HG02623 (cell line): ENCODE measurements around the gene SYF2.

Source experiments
- ATAC-seq: cut with Tn5 transposase; IDR thresholded peaks from one replicate; pipeline ENCODE4 v1.9.1; 2021; ENCODE audit warnings: moderate library complexity; ENCODE audit not compliant: unreplicated experiment

SYF2 gene

DNA sequence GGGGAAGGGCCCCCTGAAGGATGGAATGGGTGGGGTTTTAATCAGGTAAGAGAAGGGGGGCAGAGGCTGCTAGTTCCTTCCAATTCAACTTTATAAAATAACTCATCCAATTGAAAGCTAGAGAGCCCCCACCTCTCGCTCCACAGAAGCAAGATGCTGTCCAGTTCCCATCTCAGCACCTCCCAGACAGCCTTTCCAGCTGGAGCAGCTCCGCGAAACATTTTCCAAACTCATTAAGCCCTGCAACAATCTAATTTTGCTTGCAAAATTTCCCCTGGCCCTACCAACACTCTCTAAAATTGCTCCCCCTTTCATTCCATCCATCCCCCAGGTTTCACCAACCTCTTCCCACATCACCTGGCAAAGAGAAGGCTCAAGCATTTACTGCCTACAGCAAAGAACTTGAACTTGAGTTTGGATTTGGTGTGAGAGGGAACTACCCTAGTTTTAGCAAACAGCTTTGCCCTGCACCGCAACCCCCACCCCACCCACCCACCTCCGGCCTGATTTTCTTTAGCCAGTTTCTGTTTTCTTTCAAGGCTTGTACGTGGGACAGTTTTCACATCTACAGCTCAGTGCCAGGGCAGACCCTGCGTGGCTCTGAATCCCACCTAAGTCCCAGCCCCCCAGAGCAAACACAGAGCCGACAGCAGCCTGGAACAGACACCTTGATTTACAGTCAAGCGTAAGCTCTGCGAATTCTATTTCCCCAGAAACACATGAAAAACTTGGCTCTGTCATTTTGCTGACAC, 46.7 kb downstream of the SYF2 start:
- no peak for ATAC-seq

DNA sequence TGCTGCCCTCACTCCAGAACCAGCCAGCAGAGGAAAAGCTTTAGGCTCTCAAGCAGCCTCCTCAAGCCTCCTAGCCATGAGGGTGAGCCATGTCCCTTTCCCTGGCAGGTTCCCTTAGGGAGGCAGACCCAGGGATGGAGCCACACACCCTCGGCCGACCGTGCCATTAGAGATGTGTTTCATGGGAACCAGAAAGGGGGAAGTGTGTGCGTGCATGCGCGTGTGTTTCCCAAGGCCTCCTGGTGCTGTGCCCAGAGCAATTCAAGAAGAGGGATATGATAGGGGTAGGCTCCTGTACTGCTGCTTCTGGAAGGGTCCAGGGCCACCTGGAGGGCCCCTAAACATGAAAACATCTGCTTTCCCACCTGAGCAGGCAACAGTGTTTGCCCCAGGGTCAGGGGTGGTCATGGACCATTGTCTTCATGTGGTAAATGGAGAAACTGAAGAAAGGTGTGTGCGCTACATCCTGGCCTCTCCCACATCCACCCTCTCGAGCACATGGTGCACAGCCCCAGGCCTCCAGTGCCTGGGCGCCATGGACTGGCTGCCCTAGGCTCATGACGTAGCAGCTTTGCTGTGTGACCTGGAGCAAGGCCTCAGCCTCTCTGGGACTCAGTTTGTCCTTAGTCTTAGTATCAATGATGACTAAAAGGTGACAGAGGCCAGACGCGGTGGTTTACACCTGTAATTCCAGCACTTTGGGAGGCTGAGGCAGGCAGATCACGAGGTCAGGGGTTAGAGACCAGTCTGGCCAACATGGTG, 48.1 kb downstream of the SYF2 start:
- no peak for ATAC-seq

DNA sequence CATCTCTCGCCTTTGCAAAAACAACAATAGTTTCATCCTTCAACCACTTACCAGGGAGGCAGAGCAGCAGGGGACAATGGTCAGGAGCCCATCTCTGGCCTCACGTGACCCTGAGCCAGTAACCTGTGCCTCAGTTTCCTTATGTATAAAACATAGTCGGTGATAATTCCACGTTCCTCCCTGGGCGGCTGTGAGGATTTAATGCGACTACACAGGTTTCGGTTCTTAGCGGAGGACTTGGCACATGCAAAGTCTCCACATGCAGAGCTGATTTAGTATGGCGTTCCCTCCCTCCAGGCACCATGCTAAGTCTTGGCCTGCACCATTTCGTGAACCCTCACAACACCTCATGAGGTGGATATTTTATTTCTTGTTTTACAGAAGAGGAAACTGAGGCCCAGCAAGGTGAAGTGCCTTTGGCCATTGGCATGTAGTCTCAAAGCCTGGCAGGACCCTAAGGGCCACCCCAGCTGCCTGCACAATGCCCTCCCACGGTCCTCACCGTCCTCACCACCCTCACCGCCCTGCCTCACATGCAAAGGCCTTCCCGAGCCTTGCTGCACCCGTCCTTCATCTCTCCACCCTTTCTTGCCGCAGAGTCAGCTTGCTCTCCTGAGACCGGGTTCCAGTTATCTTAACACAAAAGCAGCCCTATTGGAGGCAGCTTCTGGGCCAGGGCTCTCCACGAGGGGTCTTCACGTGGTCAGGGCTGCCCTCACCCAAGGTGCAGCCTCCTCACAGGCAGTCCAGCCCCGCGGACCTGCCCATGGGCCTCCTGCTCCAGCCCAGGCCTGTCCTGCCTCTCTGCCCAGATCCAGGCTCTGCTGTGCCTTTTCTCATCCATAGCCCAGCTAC, 48.9 kb downstream of the SYF2 start:
- no peak for ATAC-seq

DNA sequence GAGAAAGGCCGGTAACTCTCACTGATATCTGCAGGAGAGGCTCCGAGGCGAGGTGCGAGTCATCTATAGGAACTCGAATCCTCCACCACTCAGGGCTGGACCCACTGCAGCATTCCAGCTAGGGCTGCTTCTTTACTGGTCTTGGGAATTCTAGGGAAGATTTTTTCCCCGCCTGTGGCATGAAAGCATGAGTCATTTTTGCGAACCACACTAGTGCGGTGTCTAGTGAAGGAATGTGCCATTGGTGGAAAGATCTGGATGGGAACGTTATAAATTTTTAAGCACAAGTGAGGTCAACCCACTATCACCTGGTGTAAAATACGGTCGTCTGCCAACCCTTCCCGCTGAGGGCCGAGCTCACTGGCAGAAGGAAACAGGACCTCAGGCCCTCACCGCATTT, 49.7 kb downstream of the SYF2 start:
- no peak for ATAC-seq

DNA sequence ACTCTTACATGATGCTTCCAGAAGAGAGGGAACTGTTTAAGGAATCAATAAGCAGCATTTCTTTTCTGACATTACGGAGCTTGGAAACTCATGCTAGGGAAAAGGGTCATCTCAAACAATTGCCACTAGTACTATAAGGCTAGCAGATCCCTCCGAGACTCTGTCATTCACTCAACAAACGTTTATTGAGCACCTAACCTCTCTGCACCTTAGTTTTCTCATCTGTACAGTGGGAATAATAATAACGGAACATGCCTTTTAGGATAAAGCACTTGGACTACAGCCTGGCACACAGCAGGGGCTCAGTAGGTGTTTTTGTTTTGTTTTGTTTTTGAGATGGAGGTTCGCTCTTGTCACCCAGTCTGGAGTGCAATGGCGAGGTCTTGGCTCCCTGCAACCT, 51.3 kb downstream of the SYF2 start:
- no peak for ATAC-seq

DNA sequence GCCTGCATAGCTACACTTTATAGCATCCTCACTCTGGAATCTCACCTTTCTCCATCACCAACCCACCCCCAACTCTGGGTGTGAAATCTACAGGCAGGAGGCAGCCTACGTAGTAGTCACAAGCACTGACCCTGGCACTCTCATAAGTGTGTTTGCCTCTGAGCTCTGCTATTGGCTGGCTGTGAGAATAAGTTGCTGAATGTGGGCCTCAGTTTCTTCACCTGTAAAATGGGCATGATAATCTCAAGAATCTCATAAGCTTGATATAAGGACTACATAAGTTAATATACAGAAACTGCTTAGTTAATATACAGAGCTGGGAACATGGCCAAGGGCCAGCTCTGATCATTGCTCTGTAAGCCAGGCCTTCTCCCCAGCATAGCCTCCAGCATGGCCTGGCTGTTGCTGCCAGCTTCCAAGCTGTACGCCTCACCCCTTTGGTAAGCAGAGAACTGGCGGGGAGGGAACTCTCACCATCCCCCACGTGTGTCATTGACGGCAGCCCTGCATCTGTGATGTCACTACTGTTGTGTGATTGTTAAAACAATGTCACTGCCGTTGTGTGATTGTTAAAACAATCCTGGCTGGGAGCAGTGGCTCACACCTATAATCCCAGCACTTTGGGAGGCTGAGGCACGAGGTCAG, 53.3 kb downstream of the SYF2 start:
- no peak for ATAC-seq

DNA sequence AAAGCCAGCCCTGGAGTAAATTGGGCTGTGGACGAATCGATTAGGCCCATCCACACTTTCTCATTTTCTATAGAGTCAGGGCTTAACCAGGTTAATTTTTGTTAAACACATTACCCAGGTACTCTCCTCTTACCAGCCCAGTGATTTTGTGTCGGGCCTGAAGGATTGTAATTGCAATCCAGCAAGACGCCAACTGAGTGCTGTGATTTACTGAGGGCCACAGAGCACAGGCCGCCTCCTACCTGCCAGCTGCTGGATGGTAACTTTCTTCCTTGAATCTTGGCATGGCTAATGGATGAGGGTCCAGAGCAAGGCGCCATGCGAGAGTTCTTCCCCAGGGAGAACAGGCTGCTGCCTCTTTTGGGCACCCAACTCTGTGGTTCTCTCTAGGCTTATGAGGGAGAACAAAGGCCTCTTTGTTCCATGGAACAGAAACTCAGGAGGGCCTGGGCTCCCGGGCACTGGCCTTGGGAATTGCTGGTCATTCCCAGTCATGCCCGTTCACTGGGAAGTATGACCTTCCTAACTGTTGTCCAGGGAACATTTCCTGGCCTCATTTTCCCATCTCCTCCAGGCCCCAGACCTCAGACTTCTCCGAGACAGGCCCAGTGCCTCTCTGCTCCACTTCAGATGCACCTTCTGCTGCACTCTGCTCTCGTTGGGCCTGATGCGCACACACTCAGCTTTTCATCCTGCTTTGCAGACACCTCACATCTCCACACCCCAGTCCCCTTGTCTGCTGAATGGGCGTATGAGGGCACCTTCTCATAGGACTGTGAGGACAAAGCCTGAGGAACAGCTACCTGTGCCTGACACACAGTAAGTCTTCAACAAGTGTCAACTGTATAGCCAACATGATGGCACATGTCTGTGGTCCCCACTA, 57.3 kb downstream of the SYF2 start:
- ATAC-seq, result no peak

DNA sequence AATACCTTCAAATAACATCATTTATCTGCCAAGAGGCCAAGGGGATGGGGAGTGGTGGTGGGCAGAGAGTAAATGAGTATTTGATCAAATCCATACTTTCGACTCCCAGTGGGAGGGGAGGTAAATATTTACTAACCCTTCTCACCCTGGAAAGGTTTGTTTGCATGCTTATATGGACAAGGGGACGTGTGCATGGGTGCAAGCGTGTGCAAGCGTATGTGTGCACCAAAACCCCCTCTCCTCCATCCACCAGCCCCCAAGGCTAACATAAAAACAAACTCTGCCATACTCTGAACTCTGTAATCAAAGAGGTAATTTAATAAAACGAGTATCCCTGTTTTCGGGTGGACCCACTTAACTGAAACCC, 58.0 kb downstream of the SYF2 start:
- no peak for ATAC-seq

DNA sequence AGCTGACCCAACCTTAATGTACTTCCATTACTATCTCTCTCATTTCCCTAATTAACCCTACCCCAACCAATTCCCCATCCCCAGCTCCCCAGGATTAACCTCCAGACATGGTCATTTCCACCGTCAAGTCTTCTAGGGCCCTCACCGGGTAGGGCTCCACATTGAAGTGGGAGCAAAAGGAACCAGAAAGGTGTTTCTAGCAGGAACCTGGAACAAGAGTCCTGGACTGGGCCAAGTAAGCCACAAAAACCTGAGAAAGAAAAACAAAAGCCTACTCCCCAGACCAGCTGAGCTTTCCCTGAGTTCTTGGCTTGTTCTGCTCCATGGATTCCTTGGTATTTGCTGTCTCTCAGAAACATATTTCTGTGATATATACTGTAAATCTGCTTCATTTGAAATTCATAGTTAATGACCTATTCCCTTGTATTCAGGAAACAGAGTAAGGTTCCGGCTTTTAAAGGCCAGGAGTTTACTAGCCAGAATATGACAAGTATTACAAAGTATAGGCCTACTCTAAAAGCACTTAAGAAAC, 58.4 kb downstream of the SYF2 start:
- ATAC-seq, result no peak
